AG10803 (cell line): ENCODE data around the gene ZNF682.
"Not testable (repeated sequence)": the region's sequence is repeated elsewhere in the genome, so short reads cannot be mapped to it uniquely, and the experiment has no call there.

Experiments used
- DNase-seq: peaks from one replicate; pipeline ENCODE4 v3.0.0; 2010; ENCODE audit warnings: low read depth
- H3K4me3 ChIP-seq: 2 replicates; pipeline ENCODE4 v1.5.1; 2011; ENCODE audit warnings: mild to moderate bottlenecking, low read length, control low read depth
- CTCF ChIP-seq: conservative IDR thresholded peaks from 2 replicates; pipeline ENCODE4 v1.5.1; 2011; ENCODE audit warnings: mild to moderate bottlenecking, low read length, control low read depth, inconsistent platforms

The ZNF682 gene

GRCh38 chr19:19964416-19964815 lies 74.9 kb downstream of the ZNF682 start:
- no peak overlapping the region for H3K4me3 ChIP-seq
- DNase-seq, result no peak
- TF ChIP-seq CTCF, result no peak

- DNase-seq, result peak; percentile 51
Observed at GRCh38 chr19:19959151-19959799, 80.0 kb downstream of the ZNF682 start.

GRCh38 chr19:19957766-19958165 lies 81.5 kb downstream of the ZNF682 start:
- not testable (repeated sequence) for H3K4me3 ChIP-seq, DNase-seq

More at GRCh38 chr19:19959151-19959799, 80.0 kb downstream of the ZNF682 start:
- not testable (repeated sequence) for H3K4me3 ChIP-seq
- peak; percentile 59 for TF ChIP-seq CTCF

GRCh38 chr19:19956434-19957075 lies 82.8 kb downstream of the ZNF682 start:
- DNase-seq, result no peak
- no peak for TF ChIP-seq CTCF
- no peak overlapping the region for H3K4me3 ChIP-seq

- no peak overlapping the region for H3K4me3 ChIP-seq
- DNase-seq, result no peak
- no peak for TF ChIP-seq CTCF
Observed at GRCh38 chr19:19955208-19955607, 84.1 kb downstream of the ZNF682 start.
